ENCODE data around the gene FMNL2. TPM values are rescaled to one million over a fixed set of nuclear protein-coding genes. Genes with fewer than 3 reads are reported as not detected.

The FMNL2 gene
- total RNA-seq, 1 donor from 2014 or later = 41.7 TPM

GRCh38 chr2:152455738-152456137 is 120.8 kb downstream of the FMNL2 start:
- Mint-ChIP-seq H3K9me3 (ENCODE audit: unreplicated experiment) (no peaks in the 10 kb centered on the region), H3K4me3 (ENCODE audit: unreplicated experiment) (no peak overlapping the region), H3K36me3 (ENCODE audit: low read depth, unreplicated experiment) (peaks cover 5% of the 10 kb centered on the region), H3K4me1 (ENCODE audit: unreplicated experiment) (peaks cover 20% of the 10 kb centered on the region), H3K27ac (ENCODE audit: unreplicated experiment) (no peak overlapping the region), H3K27me3 (ENCODE audit: unreplicated experiment) (no peaks in the 10 kb centered on the region)
- no peak for TF ChIP-seq CTCF (IDR thresholded peaks at IDR 0.05; ENCODE audit: unreplicated experiment)
- DNase-seq (ENCODE audit: low spot score) = no peak

DNA sequence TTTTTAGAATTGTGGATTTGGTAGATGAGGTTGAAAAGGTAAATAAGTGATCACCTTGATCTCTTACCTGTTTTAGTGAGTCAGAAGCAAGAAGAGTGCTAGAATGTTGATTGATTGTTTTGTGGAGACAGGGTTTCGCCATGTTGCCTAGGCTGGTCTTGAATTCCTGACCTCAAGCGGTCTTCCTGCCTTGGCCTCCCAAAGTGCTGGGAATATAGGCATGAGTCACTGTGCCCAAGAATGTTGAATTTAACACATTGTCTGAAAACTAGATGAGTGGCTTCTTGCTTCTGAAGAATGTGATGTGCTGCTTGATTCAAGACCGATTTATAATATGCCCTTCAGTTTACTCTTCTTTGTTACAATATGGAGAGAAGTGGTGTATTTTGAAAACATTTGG is 121.3 kb downstream of the FMNL2 start:
- no peak for DNase-seq (ENCODE audit: low spot score)
- Mint-ChIP-seq H3K36me3 (ENCODE audit: low read depth, unreplicated experiment) (peaks cover 5% of the 10 kb centered on the region), H3K9me3 (ENCODE audit: unreplicated experiment) (no peaks in the 10 kb centered on the region), H3K4me3 (ENCODE audit: unreplicated experiment) (no peak overlapping the region), H3K4me1 (ENCODE audit: unreplicated experiment) (peaks cover 20% of the 10 kb centered on the region), H3K27ac (ENCODE audit: unreplicated experiment) (no peak overlapping the region), H3K27me3 (ENCODE audit: unreplicated experiment) (no peaks in the 10 kb centered on the region)
- TF ChIP-seq CTCF (IDR thresholded peaks at IDR 0.05; ENCODE audit: unreplicated experiment) = no peak

DNA sequence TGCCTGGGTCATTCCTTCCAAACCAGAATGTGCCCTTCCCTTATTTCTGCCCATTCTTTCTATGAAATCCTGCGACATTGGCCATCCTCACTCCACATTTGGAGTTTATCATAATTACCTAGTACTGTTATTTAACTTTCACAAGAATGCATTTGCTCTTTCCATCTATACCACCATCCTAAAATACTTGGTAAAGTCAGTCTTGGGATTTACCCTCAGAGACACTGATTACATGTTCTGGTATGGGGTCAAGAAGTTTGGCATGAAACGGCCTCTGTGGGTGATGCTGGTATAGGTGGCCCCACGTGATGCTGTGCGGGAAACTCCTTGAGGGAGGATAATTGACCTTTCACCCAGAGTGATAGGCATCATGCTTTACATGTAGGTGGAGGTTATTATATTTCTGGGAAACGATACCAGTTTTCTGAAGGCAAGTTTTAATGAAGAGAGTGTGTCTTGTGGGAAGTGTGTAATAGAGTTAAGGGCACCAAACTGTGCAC is 123.5 kb downstream of the FMNL2 start:
- Mint-ChIP-seq H3K27me3 (ENCODE audit: unreplicated experiment) (no peaks in the 10 kb centered on the region), H3K4me3 (ENCODE audit: unreplicated experiment) (no peak overlapping the region), H3K9me3 (ENCODE audit: unreplicated experiment) (no peaks in the 10 kb centered on the region), H3K36me3 (ENCODE audit: low read depth, unreplicated experiment) (peaks cover 5% of the 10 kb centered on the region), H3K27ac (ENCODE audit: unreplicated experiment) (no peak overlapping the region), H3K4me1 (ENCODE audit: unreplicated experiment) (peaks cover 7% of the 10 kb centered on the region)
- no peak for DNase-seq (ENCODE audit: low spot score)
- no peak for TF ChIP-seq CTCF (IDR thresholded peaks at IDR 0.05; ENCODE audit: unreplicated experiment)

DNA sequence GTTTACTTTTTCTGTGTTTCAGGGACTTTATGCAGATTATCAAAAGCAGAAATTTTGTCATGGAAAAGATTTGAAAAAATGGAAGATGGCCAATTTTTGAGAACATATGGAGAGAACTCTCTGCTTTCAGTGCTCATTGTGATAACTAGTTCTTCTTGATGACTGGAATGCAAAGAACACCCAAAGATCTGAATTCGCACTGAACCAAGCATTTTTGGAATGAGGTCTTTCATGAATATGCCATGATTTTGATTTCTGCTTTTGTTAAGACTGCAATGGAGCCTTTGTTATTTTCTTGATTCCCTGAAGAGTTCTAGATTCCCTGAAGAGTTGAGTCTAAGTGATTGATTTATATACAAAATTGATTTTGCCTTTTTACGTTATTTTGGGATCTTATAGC is 124.1 kb downstream of the FMNL2 start:
- Mint-ChIP-seq H3K27ac (ENCODE audit: unreplicated experiment) (no peak overlapping the region), H3K4me1 (ENCODE audit: unreplicated experiment) (peaks cover 5% of the 10 kb centered on the region), H3K36me3 (ENCODE audit: low read depth, unreplicated experiment) (peaks cover 5% of the 10 kb centered on the region), H3K27me3 (ENCODE audit: unreplicated experiment) (no peaks in the 10 kb centered on the region), H3K9me3 (ENCODE audit: unreplicated experiment) (no peaks in the 10 kb centered on the region), H3K4me3 (ENCODE audit: unreplicated experiment) (no peak overlapping the region)
- DNase-seq (ENCODE audit: low spot score) = no peak
- no peak for TF ChIP-seq CTCF (IDR thresholded peaks at IDR 0.05; ENCODE audit: unreplicated experiment)

GRCh38 chr2:152460567-152460966 is 125.6 kb downstream of the FMNL2 start:
- Mint-ChIP-seq H3K4me3 (ENCODE audit: unreplicated experiment) (no peak overlapping the region), H3K27me3 (ENCODE audit: unreplicated experiment) (no peaks in the 10 kb centered on the region), H3K36me3 (ENCODE audit: low read depth, unreplicated experiment) (no peaks in the 10 kb centered on the region), H3K4me1 (ENCODE audit: unreplicated experiment) (peaks cover 3% of the 10 kb centered on the region), H3K9me3 (ENCODE audit: unreplicated experiment) (no peaks in the 10 kb centered on the region), H3K27ac (ENCODE audit: unreplicated experiment) (no peak overlapping the region)
- TF ChIP-seq CTCF (IDR thresholded peaks at IDR 0.05; ENCODE audit: unreplicated experiment) = no peak
- no peak for DNase-seq (ENCODE audit: low spot score)

All from endothelial cell (in vitro differentiated cells).